ENCODE results near the gene CD9.

GRCh38 chr12:6205761-6206160 is 5.6 kb downstream of the CD9 start:
- TF ChIP-seq CTCF (IDR thresholded peaks at IDR 0.05; ENCODE audit: insufficient read depth, low read length), result no peak
- no peak for TF ChIP-seq SPI1 (IDR thresholded peaks at IDR 0.05; ENCODE audit: borderline replicate concordance, low read depth)

Data from HL-60 (cell line).